Retina (tissue), 1 donor: Measurements from ENCODE around the gene OPN5.

ENCODE experiments used
- DNase-seq: peaks from one replicate; pipeline ENCODE4 v3.0.0-alpha.2; 2016

Gene OPN5

DNA sequence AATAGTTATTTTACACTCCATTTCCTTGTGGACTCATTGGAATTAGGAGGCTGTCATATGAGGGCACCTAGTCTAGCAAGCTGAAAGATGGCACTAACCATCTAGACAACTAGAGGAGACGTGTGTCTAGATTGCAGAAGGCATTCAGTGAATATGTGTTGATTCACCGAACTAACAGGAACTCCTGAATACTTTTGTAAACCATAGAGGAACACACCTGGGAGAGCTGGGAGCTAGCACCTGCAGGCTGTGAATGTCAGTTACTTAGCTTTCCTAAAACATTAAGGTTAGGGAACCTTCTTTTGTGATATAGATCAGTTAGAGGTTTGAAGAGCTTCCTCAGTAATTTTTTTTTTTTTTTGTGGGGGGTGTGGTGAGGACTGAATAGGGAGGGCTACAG, 7.7 kb downstream of the OPN5 start:
- no peak for DNase-seq

- DNase-seq: no peak
Observed at GRCh38 chr6:47792216-47792733, 10.4 kb downstream of the OPN5 start.

- DNase-seq: no peak
Observed at GRCh38 chr6:47794577-47795135, 12.8 kb downstream of the OPN5 start.

GRCh38 chr6:47801984-47802383, 20.2 kb downstream of the OPN5 start:
- DNase-seq: no peak

GRCh38 chr6:47804821-47805220, 23.0 kb downstream of the OPN5 start:
- no peak for DNase-seq

DNA sequence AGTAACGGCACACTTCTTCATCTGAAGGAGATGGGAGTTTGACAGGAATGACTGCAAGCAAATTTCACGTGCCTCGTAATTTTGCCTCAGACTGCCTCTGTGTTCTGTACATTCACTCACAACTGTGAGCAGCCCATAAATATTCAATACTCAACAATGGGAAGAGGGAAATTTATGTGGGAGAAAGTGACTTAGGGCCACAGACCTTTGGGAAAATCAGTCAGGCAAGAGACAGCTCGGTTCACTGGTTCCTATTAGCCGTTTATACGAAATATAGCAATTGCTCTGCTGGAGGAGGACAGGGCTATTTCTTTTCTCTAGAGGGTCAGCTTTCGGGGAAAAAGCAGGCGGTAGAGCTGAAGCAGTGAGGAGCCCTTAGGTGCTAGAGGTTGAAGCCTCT, 28.0 kb downstream of the OPN5 start:
- peak; percentile 40 for DNase-seq

GRCh38 chr6:47810885-47811284, 29.1 kb downstream of the OPN5 start:
- no peak for DNase-seq

DNA sequence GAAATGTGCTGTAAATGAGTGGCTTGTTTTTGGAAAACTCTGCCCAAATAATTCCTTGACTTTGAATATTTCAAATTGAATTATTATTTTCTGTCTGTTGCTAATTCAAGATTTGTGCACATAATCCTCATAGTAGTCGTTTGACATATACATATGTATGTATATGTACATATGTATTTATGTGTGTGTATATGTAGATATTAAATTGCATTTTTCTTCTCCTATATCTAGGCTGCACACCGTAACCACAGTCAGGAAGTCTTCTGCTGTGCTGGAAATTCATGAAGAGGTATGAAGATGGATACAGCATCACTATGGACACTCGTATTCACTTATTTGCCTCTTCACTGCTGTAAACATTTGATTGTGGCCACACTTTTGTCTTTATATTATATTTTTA, 29.6 kb downstream of the OPN5 start:
- no peak for DNase-seq

DNA sequence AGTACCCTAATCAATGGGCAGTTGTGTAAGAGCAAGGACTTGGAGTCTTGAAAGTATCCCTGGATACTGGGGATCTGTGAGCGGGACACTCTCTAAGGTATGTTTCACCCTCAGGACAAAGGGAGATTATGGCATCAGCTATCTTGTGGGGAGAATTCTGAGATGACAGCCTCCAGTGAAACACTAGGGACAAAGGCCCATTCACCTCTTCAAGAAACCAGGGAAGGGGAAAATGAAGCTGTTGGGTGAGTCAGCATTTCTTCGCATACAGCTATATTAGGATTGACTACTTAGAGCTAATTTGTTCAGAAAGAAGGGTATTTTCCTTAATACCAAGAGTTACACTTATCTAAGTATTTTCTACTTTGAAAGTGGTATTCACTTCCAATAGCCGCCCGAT, 35.9 kb downstream of the OPN5 start:
- no peak for DNase-seq

DNA sequence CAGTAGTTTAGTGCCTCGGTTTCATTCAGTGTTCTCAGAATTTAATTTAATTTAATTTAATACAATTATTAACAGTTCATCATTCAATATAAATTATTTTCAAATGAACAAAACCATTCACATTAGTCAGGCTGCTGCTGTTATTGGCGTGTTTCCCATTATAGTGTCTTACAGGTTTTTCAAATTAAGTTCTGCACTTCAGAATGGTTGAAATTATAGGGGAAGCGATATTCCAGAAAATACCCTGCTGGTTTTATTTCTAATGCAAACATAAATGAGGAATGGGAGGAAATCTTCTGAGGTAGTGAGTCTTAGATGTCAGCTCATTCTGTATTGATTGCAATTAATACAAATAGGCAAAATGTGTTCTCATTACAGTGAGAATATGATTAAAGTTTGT, 37.6 kb downstream of the OPN5 start:
- DNase-seq: no peak

DNA sequence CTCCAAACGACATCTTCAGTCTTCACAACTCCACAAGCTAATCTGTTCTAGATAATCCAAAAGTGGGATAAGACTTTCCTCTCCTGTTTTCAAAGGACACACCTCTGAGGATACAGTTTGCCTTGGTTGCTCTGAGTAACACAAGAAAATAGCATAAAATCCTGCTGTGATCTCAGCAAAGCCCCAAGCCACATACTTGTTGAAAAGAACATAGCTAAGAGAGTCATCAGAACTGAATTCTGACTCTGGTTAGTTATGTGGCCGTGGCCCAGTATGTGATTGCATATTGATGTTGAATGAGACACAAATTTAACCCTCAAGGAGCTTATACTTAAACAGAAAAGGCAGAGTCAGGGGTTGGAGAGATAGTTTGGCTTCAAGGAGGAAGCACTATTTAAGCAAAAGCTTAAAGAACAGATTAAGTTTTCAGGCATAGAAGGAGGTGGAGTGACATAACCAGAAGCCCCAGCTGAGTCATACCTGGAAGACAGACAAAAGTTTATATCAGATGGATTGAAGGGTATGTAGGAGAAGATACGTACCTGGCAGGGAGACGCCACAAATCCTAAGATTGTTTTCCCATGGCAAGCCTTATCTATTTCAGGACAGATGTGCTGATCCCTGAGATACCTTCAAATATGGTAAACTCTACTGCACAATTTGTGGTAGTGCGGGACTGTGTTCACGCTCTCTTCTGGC, 41.2 kb downstream of the OPN5 start:
- DNase-seq: no peak

GRCh38 chr6:47832386-47833100, 50.7 kb downstream of the OPN5 start:
- DNase-seq: no peak

DNA sequence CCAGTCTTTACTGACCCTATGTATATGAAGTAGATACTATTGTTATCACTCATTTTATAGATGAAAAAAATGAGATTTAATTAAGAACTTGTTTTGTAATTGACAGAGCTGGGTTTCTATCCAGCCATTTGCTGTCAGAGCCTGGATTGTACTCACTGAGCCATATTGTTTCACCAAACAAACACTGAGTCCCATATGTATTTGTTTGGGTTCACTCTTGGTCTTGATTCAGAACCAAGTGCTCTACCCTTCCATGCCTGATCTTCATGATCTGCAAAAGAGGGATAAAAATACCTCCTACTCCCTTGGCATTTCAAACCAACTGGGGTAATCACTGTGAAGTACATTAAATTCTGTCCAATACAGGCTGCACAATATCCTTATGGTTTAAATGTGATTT, 52.4 kb downstream of the OPN5 start:
- DNase-seq: no peak

DNA sequence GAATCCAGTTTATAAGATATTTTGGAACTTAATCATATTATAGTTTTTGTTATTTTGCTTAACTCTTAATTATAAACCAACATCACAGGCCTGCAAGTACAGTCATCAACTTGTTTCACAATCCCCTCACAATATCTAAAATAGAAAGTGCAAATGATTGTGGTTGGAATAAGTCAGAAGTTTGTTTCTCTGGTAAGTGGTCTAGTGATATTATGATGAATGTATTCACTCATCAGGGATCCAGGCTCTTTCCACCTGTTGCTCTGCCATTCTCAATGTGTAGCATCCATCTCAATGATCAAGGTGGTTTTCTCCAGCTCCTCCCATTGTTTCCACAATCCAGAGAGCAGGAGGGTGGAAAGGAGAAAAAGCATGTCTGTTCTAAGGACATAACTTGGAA, 54.2 kb downstream of the OPN5 start:
- DNase-seq: no peak

DNA sequence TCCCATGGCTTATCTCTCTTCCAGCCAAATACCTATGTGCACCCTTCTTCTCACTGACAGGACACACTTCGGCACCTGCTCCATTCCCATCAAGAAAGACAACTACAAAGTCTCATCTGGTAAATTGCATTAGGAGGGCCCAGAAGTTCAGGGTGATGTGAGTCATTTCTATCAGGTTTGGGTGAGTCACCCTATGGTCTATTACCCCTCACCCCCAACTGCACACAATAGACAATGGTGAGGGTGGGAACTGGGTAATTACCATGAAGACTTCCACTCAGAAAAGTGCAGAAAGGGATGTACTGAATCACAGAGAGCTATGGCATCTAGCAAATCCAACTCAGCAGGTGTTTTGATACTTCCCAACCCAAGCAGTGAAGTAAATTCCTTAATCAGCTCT, 54.8 kb downstream of the OPN5 start:
- no peak for DNase-seq

DNA sequence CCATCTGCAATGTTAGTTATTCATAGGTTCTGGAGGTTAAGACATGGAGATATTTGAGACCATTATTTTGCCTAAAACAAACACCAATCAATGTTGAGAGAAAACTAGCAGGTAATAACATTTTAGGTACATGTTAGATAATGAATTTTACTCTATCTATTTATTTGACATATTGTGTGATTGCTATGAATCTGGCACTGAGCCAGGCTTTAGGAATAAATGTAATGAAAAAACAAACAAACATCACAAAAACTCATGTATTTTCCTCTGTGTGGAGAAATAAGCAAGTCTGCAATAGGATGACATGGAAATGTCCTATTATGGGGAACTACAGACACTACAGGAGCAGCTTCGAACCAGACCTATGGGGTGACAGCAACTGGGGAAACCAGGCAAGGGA, 57.8 kb downstream of the OPN5 start:
- DNase-seq: no peak

- no peak for DNase-seq
Observed at GRCh38 chr6:47844881-47845280, 63.0 kb downstream of the OPN5 start.

DNA sequence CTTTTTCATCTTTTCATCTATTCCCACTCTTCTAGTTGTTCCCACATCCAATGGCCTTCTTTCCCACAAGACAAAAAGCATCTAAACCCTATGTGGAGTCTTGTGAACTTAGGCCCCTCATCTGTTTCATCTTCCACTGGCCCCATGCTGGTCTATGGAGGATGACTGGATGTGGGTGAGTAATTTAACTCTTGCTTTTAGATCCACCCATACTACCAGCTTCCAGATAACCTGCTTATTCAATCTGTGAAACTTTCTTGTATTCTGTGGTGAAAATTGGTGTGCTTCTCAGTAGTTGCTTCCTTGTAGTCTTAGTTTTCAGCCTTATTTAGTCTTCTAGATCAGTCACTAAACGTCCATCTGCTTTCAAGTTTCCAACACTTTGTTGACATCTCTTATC, 64.9 kb downstream of the OPN5 start:
- no peak for DNase-seq

- DNase-seq: no peak
Observed at GRCh38 chr6:47851091-47851490, 69.3 kb downstream of the OPN5 start.

DNA sequence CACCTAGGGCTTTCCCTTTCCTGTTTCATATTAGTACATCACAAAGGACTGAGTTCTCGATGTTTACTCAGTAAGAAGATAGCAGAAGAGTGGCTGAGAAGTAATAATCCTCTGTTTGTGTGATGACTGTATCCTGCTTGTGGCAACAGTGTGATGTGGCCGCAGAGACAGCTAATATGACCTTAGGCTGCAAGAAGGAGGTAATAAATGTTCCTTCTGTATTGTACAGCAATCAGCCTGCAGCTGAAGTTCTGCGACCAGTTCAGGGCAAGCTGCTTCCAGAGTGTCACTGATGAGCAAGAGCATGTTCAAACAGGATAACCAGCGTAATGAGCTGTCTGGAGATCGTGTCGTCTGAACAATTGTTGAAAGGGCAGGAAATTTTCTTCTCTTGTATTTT, 70.9 kb downstream of the OPN5 start:
- no peak for DNase-seq

- DNase-seq: no peak
Observed at GRCh38 chr6:47853766-47854165, 71.9 kb downstream of the OPN5 start.

- DNase-seq: no peak
Observed at GRCh38 chr6:47854971-47855370, 73.1 kb downstream of the OPN5 start.

- no peak for DNase-seq
Observed at GRCh38 chr6:47859175-47859574, 77.3 kb downstream of the OPN5 start.

GRCh38 chr6:47862731-47863130, 80.9 kb downstream of the OPN5 start:
- no peak for DNase-seq
